Measurements from ENCODE around the gene OR2A42.
"Not testable (repeated sequence)": the region's sequence is repeated elsewhere in the genome, so short reads cannot be mapped to it uniquely, and the experiment has no call there.

The OR2A42 gene

DNA sequence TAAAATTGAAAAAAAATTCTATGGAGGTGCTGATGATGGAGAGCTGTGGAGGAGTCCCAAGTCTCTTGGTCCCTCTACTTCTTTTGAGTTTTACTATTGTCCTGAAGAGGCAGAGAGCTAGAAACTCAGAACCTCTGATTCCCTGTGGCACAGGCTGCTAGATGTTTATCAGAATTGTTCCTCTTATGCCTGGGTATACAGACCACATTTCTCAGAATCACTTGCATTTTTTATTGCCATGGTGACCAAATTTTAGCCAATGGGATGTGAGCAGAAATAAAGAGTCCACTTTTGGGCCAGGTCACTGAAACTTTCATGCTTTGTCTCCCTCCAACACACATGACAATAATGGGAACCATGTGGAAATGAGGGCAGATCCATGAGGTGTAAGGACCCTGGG, 15.7 kb downstream of the OR2A42 start:
- DNase-seq (ENCODE audit: low spot score): not testable (repeated sequence)

DNA sequence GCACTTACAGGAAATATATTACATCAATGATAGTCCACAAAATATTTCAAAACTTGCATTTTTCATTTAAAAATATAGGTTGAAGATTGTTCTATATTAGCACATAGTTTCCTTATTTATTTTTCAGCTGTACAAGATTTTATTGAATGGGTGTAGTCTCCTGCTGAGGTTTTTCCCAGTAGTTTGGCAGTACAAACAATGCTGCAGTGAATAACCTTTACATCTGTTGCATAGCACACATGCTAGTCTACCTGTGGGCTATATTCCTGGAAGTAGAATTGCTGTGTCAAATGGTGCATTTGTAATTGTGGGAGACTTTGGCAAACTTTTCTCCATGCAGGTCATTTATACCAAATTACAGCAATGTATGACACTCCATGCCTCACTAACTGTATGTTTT, 18.9 kb downstream of the OR2A42 start:
- DNase-seq (ENCODE audit: low spot score): not testable (repeated sequence)

GRCh38 chr7:144219149-144219548, 20.3 kb downstream of the OR2A42 start:
- DNase-seq (ENCODE audit: low spot score): not testable (repeated sequence)

DNA sequence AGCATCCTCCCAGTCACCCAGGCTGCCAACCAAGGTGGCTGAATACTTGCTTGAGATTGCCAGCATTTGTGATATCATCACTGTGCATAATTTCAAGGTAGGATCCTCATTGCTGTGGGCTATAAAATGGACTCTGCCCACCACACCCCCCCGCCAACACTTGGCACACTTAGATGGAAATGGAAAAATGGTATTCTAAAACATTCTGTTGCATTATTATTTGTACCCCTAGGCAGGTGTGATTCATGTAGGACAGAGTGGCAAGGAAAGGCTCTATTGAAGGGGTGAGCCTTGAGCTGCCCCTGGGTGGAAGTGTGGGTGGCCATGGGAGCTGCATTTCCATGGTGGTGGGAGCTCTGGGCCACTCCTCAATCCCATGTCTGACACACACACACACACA, 20.8 kb downstream of the OR2A42 start:
- not testable (repeated sequence) for DNase-seq (ENCODE audit: low spot score)

DNA sequence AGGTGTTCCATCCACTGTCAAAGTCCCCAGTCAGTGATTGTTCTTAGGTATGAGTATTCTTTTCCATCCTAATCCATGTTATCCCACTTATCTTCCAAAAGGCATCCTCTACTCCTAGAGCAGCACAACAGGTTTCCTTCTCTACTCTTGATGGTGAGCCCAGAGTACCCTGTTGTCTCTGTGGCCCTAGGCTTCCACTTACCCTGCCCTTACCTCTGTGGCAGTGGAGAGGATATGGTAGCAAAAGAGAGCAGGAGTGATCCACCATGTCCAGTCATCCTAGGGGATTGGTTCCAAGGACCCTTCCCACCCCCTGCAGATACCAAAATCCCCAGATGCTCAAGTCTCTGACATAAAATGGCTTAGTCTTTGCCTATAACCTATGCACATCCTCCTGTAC, 22.2 kb downstream of the OR2A42 start:
- not testable (repeated sequence) for DNase-seq (ENCODE audit: low spot score)

- not testable (repeated sequence) for DNase-seq (ENCODE audit: low spot score)
Observed at GRCh38 chr7:144205306-144205705, 34.1 kb downstream of the OR2A42 start.

GRCh38 chr7:144203086-144203485, 36.3 kb downstream of the OR2A42 start:
- DNase-seq (ENCODE audit: low spot score): not testable (repeated sequence)

GRCh38 chr7:144201978-144202377, 37.4 kb downstream of the OR2A42 start:
- DNase-seq (ENCODE audit: low spot score): not testable (repeated sequence)

GRCh38 chr7:144198934-144199333, 40.5 kb downstream of the OR2A42 start:
- not testable (repeated sequence) for DNase-seq (ENCODE audit: low spot score)

DNA sequence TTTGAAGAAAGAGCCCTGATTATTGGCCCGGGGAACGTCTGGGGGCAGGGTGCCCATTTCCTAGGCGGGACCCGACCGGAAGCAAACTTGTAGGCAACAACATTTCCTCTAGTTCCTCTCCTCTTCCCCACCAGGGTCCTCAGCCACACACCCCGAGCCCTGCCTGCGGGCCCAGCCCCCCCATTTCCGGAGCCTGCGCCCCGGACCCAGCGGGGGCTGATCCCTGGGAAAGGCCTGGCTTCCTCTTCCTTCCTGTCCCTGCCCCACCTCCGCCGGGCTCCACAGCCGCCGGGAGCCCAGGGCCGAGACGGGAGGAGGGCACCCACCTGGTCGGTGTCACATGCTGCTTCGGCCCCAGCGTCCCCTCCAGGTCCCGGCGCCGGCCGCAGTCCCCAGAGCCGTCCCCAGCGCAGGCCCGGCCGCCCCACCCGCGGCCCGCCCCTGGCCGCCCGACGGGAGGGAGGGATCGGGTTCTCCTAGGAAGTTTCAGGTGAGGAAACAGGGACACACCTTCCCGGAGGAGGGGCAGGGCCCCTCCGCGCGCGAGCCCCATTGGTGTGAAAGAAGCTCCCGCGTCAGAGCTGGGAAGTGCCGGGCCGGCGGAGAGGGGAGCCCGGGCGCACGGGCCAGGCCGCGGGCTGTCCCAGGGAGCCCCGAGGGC, 44.1 kb downstream of the OR2A42 start, which contains the start of gene ARHGEF35:
ARHGEF35 (minus strand) TSS at position 622 of the 661 bp plus-strand sequence. CDS start 7,450 bp downstream, outside the sequence.
- not testable (repeated sequence) for DNase-seq (ENCODE audit: low spot score)

DNA sequence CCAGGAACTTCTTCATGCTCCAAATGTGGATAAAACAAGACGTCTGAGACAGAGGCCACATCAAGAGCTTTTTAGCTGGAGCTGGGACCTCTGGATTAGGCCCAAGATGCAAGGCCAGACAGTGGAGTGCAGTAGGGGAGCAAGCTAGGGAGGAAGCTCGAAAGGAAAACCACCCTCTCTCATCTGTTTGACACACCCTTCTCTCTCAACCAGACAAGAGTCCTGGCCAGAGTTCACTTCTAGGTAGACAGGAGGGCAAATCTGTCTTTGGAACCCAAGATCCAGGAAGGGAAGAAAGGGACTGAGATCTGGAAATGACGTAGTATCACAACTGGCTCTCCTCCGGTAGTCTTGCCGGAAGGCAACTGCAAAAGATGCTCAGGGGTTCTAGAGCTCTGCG, 45.0 kb downstream of the OR2A42 start:
- not testable (repeated sequence) for DNase-seq (ENCODE audit: low spot score)

DNA sequence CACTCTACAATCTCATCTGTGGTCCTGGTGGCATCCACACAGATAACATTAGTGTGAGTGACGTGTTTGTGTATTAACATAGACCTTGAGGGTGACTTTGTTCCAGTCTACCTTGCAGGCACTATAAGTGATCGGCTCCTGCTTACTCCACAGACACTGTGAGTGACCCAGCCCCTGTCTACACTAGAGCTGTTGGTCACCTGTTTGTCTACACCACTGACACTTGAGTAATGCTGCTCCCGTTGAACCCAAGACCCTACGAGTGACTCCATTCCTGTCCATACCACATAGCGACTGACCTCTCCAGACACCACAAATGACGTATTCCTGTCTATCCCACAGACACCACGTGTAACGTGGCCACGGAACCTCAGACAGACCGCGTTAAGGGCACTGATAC, 45.6 kb downstream of the OR2A42 start:
- DNase-seq (ENCODE audit: low spot score): not testable (repeated sequence)

GRCh38 chr7:144188578-144189171, 50.7 kb downstream of the OR2A42 start:
- not testable (repeated sequence) for DNase-seq (ENCODE audit: low spot score)

DNA sequence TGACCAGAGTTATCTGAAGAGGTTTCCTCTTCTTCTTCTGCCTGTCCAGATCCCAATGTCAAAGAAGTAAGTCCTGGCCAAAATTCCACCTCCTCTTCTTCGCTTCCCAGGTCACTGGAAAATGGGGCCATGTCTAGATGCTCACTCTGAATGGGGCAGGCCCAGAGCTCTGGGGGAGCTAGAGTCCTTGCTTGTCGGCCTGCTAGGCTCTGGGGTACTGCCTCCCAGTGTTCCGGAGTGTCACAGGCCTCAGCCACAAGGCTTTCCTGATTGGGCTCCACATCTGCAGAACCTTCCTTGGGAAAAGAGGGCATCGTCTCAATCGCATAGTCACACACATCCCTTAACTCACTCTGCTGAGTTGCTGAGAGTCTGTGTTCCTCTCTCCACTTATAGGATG, 51.6 kb downstream of the OR2A42 start:
- not testable (repeated sequence) for DNase-seq (ENCODE audit: low spot score)

- DNase-seq (ENCODE audit: low spot score): not testable (repeated sequence)
Observed at GRCh38 chr7:144183166-144183565, 56.2 kb downstream of the OR2A42 start, which contains the start of gene CTAGE4. CTAGE4 (plus strand) TSS chr7:144183466; CDS start chr7:144183504, 38 bp downstream.

GRCh38 chr7:144179165-144179479, 60.3 kb downstream of the OR2A42 start:
- DNase-seq (ENCODE audit: low spot score): not testable (repeated sequence)

- DNase-seq (ENCODE audit: low spot score): not testable (repeated sequence)
Observed at GRCh38 chr7:144178380-144179164, 60.8 kb downstream of the OR2A42 start.

Measured in SW480 (cell line).